ENCODE data around the gene FGD4.

Gene FGD4

DNA sequence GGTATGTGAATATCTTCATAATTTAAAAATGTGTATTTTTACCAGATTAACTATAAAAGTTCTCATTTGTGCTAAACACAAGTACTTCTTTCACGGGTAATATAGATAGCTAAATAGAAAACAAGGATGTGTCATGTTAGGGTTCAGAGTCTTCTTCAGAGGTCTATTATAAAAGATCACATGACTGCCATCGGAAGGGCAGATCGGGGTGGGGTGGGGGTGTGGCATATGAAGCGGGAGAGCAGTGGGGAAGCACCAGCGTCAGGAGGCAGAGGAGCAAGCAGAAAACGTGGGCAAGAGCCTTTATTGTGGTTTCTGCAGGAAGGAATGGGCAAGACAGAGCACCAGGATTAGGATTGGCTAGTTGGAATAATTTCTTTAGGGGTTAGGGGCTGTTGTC is 216.1 kb downstream of the FGD4 start:
- Mint-ChIP-seq H3K27ac (no peak overlapping the region), H3K36me3 (ENCODE audit: low read depth) (peaks cover 29% of the 10 kb centered on the region), H3K4me1 (peaks cover 6% of the 10 kb centered on the region), H3K27me3 (ENCODE audit: low read depth) (no peaks in the 10 kb centered on the region), H3K9me3 (no peaks in the 10 kb centered on the region), H3K4me3 (no peak overlapping the region)
- TF ChIP-seq, protein P1, sequence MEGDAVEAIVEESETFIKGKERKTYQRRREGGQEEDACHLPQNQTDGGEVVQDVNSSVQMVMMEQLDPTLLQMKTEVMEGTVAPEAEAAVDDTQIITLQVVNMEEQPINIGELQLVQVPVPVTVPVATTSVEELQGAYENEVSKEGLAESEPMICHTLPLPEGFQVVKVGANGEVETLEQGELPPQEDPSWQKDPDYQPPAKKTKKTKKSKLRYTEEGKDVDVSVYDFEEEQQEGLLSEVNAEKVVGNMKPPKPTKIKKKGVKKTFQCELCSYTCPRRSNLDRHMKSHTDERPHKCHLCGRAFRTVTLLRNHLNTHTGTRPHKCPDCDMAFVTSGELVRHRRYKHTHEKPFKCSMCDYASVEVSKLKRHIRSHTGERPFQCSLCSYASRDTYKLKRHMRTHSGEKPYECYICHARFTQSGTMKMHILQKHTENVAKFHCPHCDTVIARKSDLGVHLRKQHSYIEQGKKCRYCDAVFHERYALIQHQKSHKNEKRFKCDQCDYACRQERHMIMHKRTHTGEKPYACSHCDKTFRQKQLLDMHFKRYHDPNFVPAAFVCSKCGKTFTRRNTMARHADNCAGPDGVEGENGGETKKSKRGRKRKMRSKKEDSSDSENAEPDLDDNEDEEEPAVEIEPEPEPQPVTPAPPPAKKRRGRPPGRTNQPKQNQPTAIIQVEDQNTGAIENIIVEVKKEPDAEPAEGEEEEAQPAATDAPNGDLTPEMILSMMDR (IDR thresholded peaks at IDR 0.05; ENCODE audit: unreplicated experiment in 3 of 3), result no peak

DNA sequence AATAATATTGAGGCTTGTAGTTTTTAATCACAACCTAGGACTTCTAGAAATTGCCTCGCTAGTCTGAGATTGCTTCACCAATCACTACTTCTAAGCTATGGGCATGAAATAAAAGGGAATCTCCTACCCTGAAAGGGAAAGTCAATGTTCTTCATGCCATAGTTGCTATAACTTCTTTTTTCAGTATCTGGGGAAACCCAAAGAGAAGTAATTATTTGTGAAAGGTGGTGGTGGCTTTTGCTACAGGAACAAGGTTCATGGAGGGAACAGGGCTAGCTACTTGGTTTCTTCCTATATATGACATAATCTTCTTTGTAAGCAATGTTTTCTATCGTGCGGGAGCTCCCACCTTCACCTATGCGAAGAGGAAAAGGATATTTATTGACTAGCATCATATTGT is 218.2 kb downstream of the FGD4 start:
- no peak overlapping the region for H3K4me3 Mint-ChIP-seq
- no peaks in the 10 kb centered on the region for H3K27me3 Mint-ChIP-seq (ENCODE audit: low read depth)
- peaks cover 28% of the 10 kb centered on the region for H3K36me3 Mint-ChIP-seq (ENCODE audit: low read depth)
- no peaks in the 10 kb centered on the region for H3K9me3 Mint-ChIP-seq
- peaks cover 3% of the 10 kb centered on the region for H3K4me1 Mint-ChIP-seq
- TF ChIP-seq, protein P1 (IDR thresholded peaks at IDR 0.05; ENCODE audit: unreplicated experiment in 3 of 3), result no peak
- no peak overlapping the region for H3K27ac Mint-ChIP-seq

DNA sequence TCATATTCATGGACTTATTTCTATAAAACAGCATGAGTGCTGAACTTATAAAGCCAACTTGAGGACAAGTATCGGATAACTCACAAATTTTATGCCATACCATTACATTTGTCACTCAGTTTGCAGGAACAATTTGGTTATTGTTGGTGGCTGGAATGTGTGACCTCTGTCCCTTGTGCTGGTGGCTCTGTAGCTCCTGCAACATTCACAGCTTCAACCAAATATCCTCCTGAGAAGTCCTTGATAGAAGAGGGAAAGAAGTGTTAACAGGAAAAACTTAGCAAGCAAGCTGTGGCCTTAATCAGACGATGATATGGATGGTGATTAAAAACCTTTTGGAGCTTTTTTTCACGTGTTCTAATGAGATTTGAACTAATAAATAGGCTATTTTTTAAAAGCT is 218.8 kb downstream of the FGD4 start:
- no peak overlapping the region for H3K27ac Mint-ChIP-seq
- H3K9me3 Mint-ChIP-seq, result no peaks in the 10 kb centered on the region
- no peak overlapping the region for H3K4me3 Mint-ChIP-seq
- TF ChIP-seq, protein P1 (IDR thresholded peaks at IDR 0.05; ENCODE audit: unreplicated experiment in 3 of 3), result no peak
- no peaks in the 10 kb centered on the region for H3K27me3 Mint-ChIP-seq (ENCODE audit: low read depth)
- H3K36me3 Mint-ChIP-seq (ENCODE audit: low read depth), result peaks cover 23% of the 10 kb centered on the region
- no peaks in the 10 kb centered on the region for H3K4me1 Mint-ChIP-seq

DNA sequence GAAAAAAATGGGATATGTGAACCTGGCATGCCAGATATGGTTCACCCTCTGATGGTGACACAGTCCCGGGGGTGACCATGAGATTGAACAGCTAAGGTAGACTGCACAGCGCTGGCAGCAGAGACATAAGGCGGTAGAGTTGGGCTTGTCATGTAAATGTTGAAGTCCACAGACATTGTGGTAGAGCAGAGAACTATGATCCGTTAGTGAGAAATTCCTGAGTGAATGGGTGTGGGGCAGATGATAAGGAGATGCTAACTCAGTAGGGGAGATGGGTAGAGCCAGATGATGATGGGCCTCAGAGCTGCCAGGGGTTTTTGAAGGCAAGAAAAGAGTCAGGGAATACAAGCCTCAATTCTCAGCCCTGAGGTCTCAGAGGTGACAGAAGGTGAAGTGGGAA is 228.6 kb downstream of the FGD4 start:
- Mint-ChIP-seq H3K4me3 (no peak overlapping the region), H3K27me3 (ENCODE audit: low read depth) (no peaks in the 10 kb centered on the region), H3K27ac (no peak overlapping the region), H3K9me3 (no peaks in the 10 kb centered on the region), H3K36me3 (ENCODE audit: low read depth) (peaks cover 15% of the 10 kb centered on the region), H3K4me1 (no peaks in the 10 kb centered on the region)
- TF ChIP-seq, protein P1 (IDR thresholded peaks at IDR 0.05; ENCODE audit: unreplicated experiment in 3 of 3), result no peak

DNA sequence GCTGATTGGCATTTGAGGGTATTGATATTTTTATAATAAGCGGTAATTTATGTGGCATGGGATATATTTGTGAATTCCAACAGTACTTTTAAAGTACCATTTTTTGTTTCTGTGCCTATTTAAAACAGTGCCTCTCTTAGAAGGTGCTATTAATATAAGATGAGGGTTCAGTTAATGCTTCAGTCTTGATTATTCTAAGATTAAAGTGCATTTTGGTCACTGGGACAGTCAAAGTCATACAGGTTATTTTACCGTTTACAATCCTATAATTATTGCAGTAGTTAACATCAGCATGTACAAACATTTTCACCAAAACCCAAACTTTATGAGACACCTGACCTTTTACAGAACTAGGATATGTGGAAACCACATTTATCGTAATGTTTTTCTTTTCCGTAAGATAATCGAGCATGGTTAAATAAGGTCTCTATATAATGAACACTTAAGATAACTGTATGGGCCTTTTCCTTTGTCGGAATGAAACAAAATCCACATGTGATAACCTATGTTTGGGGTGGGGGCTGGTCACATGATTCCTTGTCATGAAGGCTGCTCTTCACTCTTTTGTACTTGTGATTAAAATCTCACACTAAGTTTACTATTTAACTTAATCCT is 242.0 kb downstream of the FGD4 start:
- H3K27me3 Mint-ChIP-seq (ENCODE audit: low read depth), result no peaks in the 10 kb centered on the region
- no peaks in the 10 kb centered on the region for H3K4me1 Mint-ChIP-seq
- TF ChIP-seq, protein P1 (IDR thresholded peaks at IDR 0.05; ENCODE audit: unreplicated experiment in 3 of 3), result no peak
- H3K4me3 Mint-ChIP-seq, result no peak overlapping the region
- H3K27ac Mint-ChIP-seq, result no peak overlapping the region
- H3K36me3 Mint-ChIP-seq (ENCODE audit: low read depth), result peaks cover 15% of the 10 kb centered on the region
- H3K9me3 Mint-ChIP-seq, result no peaks in the 10 kb centered on the region

DNA sequence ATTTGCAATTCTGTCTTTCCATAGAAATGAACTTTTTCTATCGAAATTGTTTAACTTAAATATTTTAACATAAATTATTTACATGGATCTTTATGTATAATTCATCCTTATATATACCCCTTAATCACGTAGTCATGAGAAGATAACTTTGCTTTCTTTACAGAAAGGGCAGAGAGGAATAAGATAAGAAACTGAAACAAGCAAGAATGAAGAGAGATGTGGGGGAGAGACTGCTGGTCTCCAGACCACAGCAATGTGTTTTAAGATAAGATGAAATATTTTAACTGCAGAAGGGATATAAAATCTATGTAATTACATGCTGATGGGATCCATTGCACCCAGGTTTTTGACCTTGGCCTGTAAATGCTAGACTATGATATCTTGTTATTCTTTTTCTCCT is 245.1 kb downstream of the FGD4 start:
- Mint-ChIP-seq H3K27ac (peak overlapping the region in 2 of 3 experiments; percentile 18 to 66), H3K4me1 (no peaks in the 10 kb centered on the region), H3K27me3 (ENCODE audit: low read depth) (no peaks in the 10 kb centered on the region), H3K9me3 (no peaks in the 10 kb centered on the region), H3K4me3 (no peak overlapping the region), H3K36me3 (ENCODE audit: low read depth) (no peaks in the 10 kb centered on the region)
- TF ChIP-seq, protein P1 (IDR thresholded peaks at IDR 0.05; ENCODE audit: unreplicated experiment in 3 of 3), result no peak

Data from nephron (organoid).